HG02973 (cell line): ENCODE results near the gene ERO1B.

Experiments used
- ATAC-seq: cut with Tn5 transposase; IDR thresholded peaks from one replicate; pipeline ENCODE4 v1.9.1; 2021; ENCODE audit warnings: moderate library complexity; ENCODE audit not compliant: unreplicated experiment

The ERO1B gene

GRCh38 chr1:236301080-236301957 is 19.6 kb upstream of the ERO1B start:
- no peak for ATAC-seq

GRCh38 chr1:236297161-236297560 is 15.4 kb upstream of the ERO1B start:
- ATAC-seq: no peak

GRCh38 chr1:236292425-236292824 is 10.7 kb upstream of the ERO1B start:
- ATAC-seq: no peak

- no peak for ATAC-seq
Observed at GRCh38 chr1:236289492-236290131, 7.9 kb upstream of the ERO1B start.

DNA sequence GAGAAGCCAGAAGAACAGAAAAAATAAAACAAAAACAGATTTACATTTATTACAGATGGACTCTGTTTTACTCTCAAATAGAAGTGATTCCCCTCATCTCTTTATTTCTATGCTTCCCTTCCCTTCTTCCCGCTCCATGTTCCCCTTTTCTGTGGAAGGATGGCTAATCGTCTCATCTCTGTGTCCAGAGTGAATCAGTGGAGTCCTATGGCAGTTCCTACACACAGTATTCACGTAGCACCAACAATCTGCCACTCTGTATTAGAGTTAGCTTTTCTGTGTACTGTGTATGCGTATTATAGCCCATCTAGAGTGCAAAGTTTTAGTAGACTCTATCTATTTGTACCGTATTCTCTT is 6.8 kb upstream of the ERO1B start:
- ATAC-seq: no peak

GRCh38 chr1:236287757-236288619 is 6.2 kb upstream of the ERO1B start:
- ATAC-seq: no peak

GRCh38 chr1:236287356-236287755 is 5.6 kb upstream of the ERO1B start:
- ATAC-seq: no peak

DNA sequence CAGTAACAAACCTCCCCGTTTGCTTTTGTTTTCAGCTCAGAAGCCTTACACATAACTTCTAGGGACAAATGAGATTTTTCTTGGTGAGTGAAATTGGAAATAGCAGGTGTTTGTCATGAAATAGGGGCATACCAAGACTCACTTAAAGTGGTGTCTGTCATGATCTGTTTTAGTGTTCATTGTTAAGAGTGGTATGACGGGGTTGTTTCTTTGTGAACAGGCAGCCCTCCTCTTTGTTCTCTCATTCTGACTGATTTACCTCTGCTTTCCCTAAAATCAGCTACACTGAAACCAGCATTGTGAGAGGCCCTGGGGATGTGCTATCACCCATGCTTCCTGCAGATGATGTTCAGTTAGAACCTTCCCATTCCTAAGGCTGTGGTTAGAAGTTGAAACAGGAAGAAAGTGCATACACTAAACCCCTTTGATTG is 2.5 kb upstream of the ERO1B start:
- peak; percentile 55 for ATAC-seq

GRCh38 chr1:236282719-236283118 is 961 bp upstream of the ERO1B start:
- no peak for ATAC-seq

GRCh38 chr1:236282425-236282716 is 613 bp upstream of the ERO1B start:
- ATAC-seq: peak; percentile 3

DNA sequence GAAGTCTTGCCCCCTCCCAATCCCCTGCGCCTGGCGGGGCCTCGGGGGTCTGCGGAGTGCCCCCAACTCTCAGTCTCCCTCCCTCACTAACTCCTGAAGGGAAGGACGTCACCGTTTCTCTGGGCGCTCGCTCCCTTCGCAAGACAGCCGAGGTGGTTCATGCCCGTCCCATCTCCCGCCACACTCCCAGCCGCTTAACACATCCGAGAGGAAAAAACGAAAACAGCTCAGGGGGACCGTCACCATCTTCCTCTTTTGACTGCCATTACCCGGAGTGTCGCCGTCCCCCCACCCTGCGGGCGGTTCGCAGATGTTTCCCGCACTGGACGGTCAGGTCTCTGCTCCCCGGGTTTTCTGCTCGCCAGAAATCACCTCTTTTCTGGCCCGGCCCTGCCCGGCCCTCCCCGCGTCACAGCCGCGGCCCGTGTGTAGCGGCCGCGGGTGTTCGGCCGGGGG is 532 bp downstream of the ERO1B start:
- peak; percentile 21 for ATAC-seq

- no peak for ATAC-seq
Observed at GRCh38 chr1:236280438-236281197, 1.1 kb downstream of the ERO1B start.

- no peak for ATAC-seq
Observed at GRCh38 chr1:236275586-236275985, 6.2 kb downstream of the ERO1B start.

- ATAC-seq: no peak
Observed at GRCh38 chr1:236275061-236275460, 6.7 kb downstream of the ERO1B start.

GRCh38 chr1:236273358-236273757 is 8.4 kb downstream of the ERO1B start:
- ATAC-seq: no peak

DNA sequence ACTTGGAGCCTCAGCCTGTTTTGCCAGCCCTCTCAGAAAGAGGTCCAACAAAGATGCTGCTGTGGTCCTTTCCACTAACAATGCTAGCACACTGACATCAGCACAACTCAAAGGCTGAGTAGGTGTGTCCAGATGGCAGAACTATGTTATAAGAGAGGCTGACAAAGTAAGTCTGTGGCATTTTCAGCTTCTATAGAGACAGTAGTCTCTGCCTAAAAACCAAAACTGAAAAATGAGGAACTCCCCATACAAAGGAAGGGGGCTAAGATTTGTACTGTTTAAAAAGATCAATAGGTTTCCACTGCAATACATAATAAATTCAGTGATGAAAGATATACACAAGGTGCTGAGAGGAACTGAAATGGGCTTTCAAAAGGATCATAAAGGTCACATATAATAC is 12.3 kb downstream of the ERO1B start:
- no peak for ATAC-seq

DNA sequence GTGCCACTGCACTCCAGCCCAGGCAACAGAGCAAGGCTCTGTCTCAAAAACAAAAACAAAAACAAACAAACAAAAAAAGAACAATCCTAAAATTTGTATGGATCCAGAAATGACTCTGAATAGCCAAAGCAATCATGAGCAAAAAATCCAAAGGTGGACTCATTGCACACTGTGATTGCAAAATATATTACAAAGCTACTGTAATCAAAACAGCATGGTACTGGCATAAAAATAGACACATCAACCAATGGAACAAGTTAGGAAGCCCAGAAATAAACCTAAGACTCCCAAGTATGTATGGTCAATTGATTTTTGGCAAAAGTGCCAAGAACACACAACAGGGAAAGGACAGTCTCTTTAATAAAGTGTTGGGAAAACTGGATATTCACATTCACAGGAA is 19.9 kb downstream of the ERO1B start:
- ATAC-seq: no peak

DNA sequence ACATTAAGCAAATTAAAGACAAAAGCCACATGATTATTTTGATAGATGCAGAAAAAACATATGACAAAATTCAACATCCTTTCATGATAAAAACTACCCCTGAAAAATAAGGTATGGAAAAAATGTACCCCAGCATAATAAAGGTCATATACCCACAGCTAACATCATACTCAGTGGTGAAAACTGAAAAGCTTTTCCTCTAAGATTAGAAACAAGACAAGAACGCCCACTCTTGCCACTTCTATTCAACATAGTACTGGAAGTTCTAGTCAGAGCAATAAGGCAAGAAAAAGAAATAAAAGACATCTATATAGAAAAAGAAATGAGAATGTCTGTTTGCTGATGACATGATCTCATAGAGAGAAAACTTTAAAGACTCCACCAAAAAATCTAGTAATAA is 20.7 kb downstream of the ERO1B start:
- ATAC-seq: no peak

- no peak for ATAC-seq
Observed at GRCh38 chr1:236259043-236259442, 22.7 kb downstream of the ERO1B start.

- no peak for ATAC-seq
Observed at GRCh38 chr1:236258114-236258622, 23.6 kb downstream of the ERO1B start.

DNA sequence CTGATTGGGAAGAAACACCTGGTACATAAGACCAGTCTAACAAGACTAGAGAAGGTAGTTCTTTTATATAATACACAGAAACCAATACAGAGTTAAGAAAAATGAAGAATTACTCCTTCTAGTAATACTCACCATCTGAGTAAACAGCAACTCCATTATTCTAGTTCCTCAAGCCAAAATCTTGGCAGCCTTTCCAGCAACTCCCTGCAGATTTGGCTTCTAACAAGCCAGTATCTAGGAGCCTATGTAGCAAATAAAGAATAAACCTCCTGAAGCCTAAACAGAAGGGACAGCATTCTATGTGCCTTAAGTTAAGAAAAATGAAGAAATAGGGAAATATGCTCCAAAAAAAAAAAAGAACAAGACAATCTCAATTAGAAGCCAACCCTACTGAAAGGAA is 24.5 kb downstream of the ERO1B start:
- ATAC-seq: no peak
